Transverse colon (tissue), 4 donors: ENCODE data around the gene MAGEB16. TPM values are rescaled to one million over a fixed set of nuclear protein-coding genes. Genes with fewer than 3 reads are reported as not detected.

ENCODE experiments used
- DNase-seq: peaks from one replicate; pipeline ENCODE4 v3.0.0-alpha.2; 2019
- H3K27ac ChIP-seq, 4 donors: fragments of 200-600 bp; sonication (generic); 2 replicates each; pipeline ENCODE4 v1.5.1; 2016 to 2018; ENCODE audit warnings: inconsistent platforms in 4 of 4
- H3K27me3 ChIP-seq: fragments of 200-600 bp; sonication (generic); 2 replicates; pipeline ENCODE4 v1.5.1; 2017; ENCODE audit warnings: inconsistent platforms
- H3K36me3 ChIP-seq, 4 donors: fragments of 200-600 bp; sonication (generic); 2 replicates each; pipeline ENCODE4 v1.5.1; 2017 to 2019; ENCODE audit warnings: inconsistent platforms in 4 of 4
- H3K4me1 ChIP-seq, 4 donors: fragments of 200-600 bp; sonication (generic); 2 replicates each; pipeline ENCODE4 v1.5.1; 2017 to 2020; ENCODE audit warnings: inconsistent platforms in 4 of 4
- H3K4me3 ChIP-seq, 4 donors: fragments of 200-600 bp; sonication (generic); 1 replicate in 1 of 4; 2 replicates in 3 of 4; pipeline versions ENCODE4 v1.5.1 to v1.6.1; 2017 to 2019; ENCODE audit warnings: inconsistent platforms in 4 of 4
- H3K9me3 ChIP-seq, 2 donors: fragments of 200-600 bp; sonication (generic); 2 replicates each; pipeline ENCODE4 v1.5.1; 2017 to 2019; ENCODE audit warnings: inconsistent platforms in 2 of 2
- EP300 ChIP-seq: sonication (generic); formaldehyde crosslinking; IDR thresholded peaks from one replicate; pipeline ENCODE4 v1.6.1; 2017; ENCODE audit warnings: antibody characterized with exemption, low read depth
- POLR2A ChIP-seq: fragments of 450-650 bp; IDR thresholded peaks from one replicate; pipeline ENCODE4 v1.6.1; 2016; ENCODE audit warnings: antibody characterized with exemption, mild to moderate bottlenecking, moderate library complexity
- POLR2AphosphoS5 ChIP-seq, 3 donors: sonication (generic); formaldehyde crosslinking; IDR thresholded peaks; one replicate each; pipeline ENCODE4 v1.6.1; 2016; ENCODE audit warnings: antibody characterized with exemption in 3 of 3
- WGBS, 2 donors: methylation state at CpG; one replicate each; pipeline ENCODE4 v1.1.5; 2018; ENCODE audit warnings: low coverage in 1 of 2; 5-methylcytosine and 5-hydroxymethylcytosine counted together
- in situ Hi-C, 4 donors: fragments of 200-750 bp; cut with MboI; loops; one replicate each; pipeline versions ENCODE4 v1.15.0 to v1.15.1; 2017; ENCODE audit warnings: low sequenced_read_pairs in 3 of 4, low pct_ligation_motif_present in 1 of 4, low pct_unique_long_range_greater_than_20kb in 1 of 4
- intact Hi-C: fragments of 100-400 bp; cut with DNase I; formaldehyde crosslinking; loops from one replicate; pipeline ENCODE4 v1.15.1; 2023; ENCODE audit warnings: low total_unique reads
- total RNA-seq, 4 donors: library from RNA; depleted of rRNA; stranded (reverse); fragments of >200 nt; gene quantifications; one replicate each; pipeline ENCODE4 v1.1.0, GENCODE V29; 2016
- TF ChIP-seq, protein P1 (sequence below), 5 experiments: fragments of 200-600 bp in 3 of 5; fragments of 450-650 bp in 2 of 5; sonication (generic) in 3 of 5; IDR thresholded peaks; 1 replicate in 2 of 5; 2 replicates in 3 of 5; pipeline ENCODE4 v1.5.1; 2016 to 2017; ENCODE audit warnings: antibody characterized with exemption in 5 of 5, inconsistent platforms in 3 of 5, mild to moderate bottlenecking in 2 of 5, moderate library complexity in 1 of 5

Gene MAGEB16
- total RNA-seq, 4 donors from 2014 or later = not detected

DNA sequence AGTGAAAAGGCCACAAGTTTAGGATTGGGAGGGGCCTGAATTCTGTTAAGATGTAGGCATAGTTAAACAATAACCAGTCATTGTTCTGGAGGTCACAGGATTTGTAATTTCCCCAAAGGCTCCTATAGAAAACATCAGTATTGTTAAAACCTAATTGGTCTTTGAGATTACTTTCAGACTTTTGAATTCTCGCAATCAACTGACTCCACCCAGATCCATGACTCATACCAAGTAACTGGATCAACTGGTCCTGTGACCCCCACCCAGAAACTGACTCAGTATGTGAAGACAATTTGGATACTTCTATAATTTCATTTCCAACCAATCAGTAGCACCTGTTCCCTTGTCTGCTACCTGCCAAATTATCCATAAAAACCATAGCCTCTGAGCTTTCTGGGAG lies 28.4 kb downstream of the MAGEB16 start:
- Histone ChIP-seq H3K4me1 (no peaks in the 10 kb centered on the region), H3K27ac (no peak overlapping the region), H3K36me3 (no peaks in the 10 kb centered on the region), H3K27me3 (no peaks in the 10 kb centered on the region), H3K4me3 (no peak overlapping the region), H3K9me3 (no peaks in the 10 kb centered on the region)
- no peak for TF ChIP-seq EP300
- TF ChIP-seq, protein P1, sequence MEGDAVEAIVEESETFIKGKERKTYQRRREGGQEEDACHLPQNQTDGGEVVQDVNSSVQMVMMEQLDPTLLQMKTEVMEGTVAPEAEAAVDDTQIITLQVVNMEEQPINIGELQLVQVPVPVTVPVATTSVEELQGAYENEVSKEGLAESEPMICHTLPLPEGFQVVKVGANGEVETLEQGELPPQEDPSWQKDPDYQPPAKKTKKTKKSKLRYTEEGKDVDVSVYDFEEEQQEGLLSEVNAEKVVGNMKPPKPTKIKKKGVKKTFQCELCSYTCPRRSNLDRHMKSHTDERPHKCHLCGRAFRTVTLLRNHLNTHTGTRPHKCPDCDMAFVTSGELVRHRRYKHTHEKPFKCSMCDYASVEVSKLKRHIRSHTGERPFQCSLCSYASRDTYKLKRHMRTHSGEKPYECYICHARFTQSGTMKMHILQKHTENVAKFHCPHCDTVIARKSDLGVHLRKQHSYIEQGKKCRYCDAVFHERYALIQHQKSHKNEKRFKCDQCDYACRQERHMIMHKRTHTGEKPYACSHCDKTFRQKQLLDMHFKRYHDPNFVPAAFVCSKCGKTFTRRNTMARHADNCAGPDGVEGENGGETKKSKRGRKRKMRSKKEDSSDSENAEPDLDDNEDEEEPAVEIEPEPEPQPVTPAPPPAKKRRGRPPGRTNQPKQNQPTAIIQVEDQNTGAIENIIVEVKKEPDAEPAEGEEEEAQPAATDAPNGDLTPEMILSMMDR (IDR thresholded peaks at IDR 0.05) = no peak
- DNase-seq = no peak
- in situ Hi-C loops (no loop called here), intact Hi-C loops (no loop called here)
- 37% methylated on average over 1 of the region's 1 CpG; no CpG with 5 or more reads in 1 of the 2 donors for WGBS, 2 donors

DNA sequence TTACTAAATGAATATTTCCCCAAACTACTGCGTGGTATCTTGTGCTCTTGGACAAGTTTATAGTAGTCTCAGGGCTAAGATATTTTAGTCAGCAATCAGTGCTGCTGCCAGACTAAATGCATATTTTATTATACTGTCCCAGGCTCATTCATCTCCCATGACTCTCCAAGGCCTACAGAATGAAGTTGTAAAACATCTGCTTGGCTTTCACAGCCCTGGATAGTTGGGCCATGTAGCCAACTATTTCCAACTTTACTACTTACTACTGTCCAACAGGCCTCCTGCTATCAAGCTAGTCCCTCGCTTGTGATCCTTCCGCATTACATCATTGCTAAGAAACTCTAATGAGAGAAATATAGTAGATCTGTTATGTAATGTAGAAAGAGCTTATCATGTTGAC lies 31.4 kb downstream of the MAGEB16 start:
- no peaks in the 10 kb centered on the region for H3K9me3 ChIP-seq
- H3K27ac ChIP-seq = no peak overlapping the region
- no peaks in the 10 kb centered on the region for H3K4me1 ChIP-seq
- intact Hi-C loops (no loop called here), in situ Hi-C loops (no loop called here)
- H3K27me3 ChIP-seq = no peaks in the 10 kb centered on the region
- H3K4me3 ChIP-seq = no peak overlapping the region
- H3K36me3 ChIP-seq = no peaks in the 10 kb centered on the region
- TF ChIP-seq EP300 = no peak
- no peak for TF ChIP-seq POLR2A
- TF ChIP-seq, protein P1 (IDR thresholded peaks at IDR 0.05) = no peak
- no peak for TF ChIP-seq POLR2AphosphoS5 (IDR thresholded peaks at IDR 0.05)
- 66% methylated on average over 3 of the region's 3 CpGs; no CpG with 5 or more reads in 1 of the 2 donors for WGBS, 2 donors
- no peak for DNase-seq

DNA sequence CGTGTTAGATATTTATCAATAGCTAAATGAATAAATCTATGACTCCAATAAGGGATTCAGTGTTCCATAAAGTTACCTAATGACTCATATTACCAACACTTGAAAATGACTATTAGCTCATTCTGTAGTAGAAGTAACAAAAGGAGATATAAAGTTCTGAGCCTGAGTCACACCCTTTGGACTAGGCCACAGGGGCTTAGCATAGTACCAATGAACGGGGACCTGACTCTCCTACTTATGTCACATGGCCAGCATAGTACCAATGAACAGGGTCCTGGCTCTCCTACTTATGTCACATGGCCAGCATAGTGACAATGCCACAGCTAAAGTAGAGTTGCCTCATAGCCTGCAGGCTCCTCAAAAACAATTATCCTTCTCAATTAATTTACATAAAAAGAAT lies 43.7 kb downstream of the MAGEB16 start:
- no peak overlapping the region for H3K4me3 ChIP-seq
- H3K4me1 ChIP-seq = no peaks in the 10 kb centered on the region
- DNase-seq = no peak
- intact Hi-C loops (no loop called here), in situ Hi-C loops (no loop called here)
- TF ChIP-seq EP300 (no peak), POLR2A (no peak), POLR2AphosphoS5 (IDR thresholded peaks at IDR 0.05) (no peak)
- TF ChIP-seq, protein P1 (IDR thresholded peaks at IDR 0.05) = no peak
- H3K27me3 ChIP-seq = no peaks in the 10 kb centered on the region
- no peaks in the 10 kb centered on the region for H3K9me3 ChIP-seq
- WGBS, 2 donors = 30 to 40% methylated on average over 2 of the region's 2 CpGs
- H3K27ac ChIP-seq = no peak overlapping the region
- no peaks in the 10 kb centered on the region for H3K36me3 ChIP-seq

DNA sequence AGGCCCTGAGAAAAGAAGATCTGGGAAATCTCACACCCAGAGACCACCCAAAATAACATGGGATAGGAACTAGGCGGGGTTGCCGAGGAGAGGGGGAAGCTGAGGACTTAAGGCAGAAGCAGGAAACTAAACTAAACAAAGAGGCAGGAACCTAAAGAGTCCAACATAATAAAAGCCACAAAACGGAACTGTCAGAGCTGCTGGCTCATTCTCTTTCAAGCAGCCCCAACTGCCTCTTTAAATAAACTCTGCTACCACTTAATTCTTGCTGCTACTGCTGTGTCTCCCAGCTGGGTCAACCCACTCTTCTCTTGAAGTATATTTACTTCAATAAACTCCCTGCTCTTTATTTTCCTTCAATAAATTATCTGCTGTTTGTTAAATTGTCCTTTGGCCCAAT lies 44.5 kb downstream of the MAGEB16 start:
- TF ChIP-seq POLR2A (no peak), POLR2AphosphoS5 (IDR thresholded peaks at IDR 0.05) (no peak), EP300 (no peak)
- TF ChIP-seq, protein P1 (IDR thresholded peaks at IDR 0.05) = no peak
- in situ Hi-C loops (no loop called here), intact Hi-C loops (no loop called here)
- Histone ChIP-seq H3K27me3 (no peaks in the 10 kb centered on the region), H3K9me3 (no peaks in the 10 kb centered on the region), H3K36me3 (no peaks in the 10 kb centered on the region), H3K4me3 (no peak overlapping the region), H3K27ac (no peak overlapping the region), H3K4me1 (no peaks in the 10 kb centered on the region)
- no peak for DNase-seq
- WGBS, 2 donors = 40% methylated on average over 3 of the region's 3 CpGs; no CpG with 5 or more reads in 1 of the 2 donors
